GM23338 (cell line): Measurements from ENCODE around the gene ARHGEF11. TPM values are rescaled to one million over a fixed set of nuclear protein-coding genes. Genes with fewer than 3 reads are reported as not detected.

Experiments
- ATAC-seq: fragments of 200-7000 bp; cut with Tn5 transposase; 3 replicates; pipeline ENCODE4 v1.9.1; 2020
- DNase-seq: peaks from one replicate; pipeline ENCODE4 v3.0.0-alpha.2; 2015; ENCODE audit warnings: low spot score
- H2AFZ ChIP-seq: fragments of 200-600 bp; sonication (generic); 2 replicates; pipeline ENCODE4 v1.8.0; 2016; ENCODE audit warnings: antibody characterized with exemption, mild to moderate bottlenecking, moderate library complexity
- H3F3A ChIP-seq: fragments of 200-600 bp; sonication (generic); replicated peaks from 2 replicates; pipeline ENCODE4 v1.8.0; 2017; ENCODE audit warnings: antibody characterized with exemption, mixed run types, low read depth
- H3K27ac ChIP-seq: fragments of 200-600 bp; sonication (generic); 2 replicates; pipeline ENCODE4 v1.6.1; 2016; ENCODE audit warnings: low read depth
- H3K27me3 ChIP-seq: fragments of 200-600 bp; sonication (generic); 2 replicates; pipeline ENCODE4 v1.8.0; 2016; ENCODE audit warnings: mild to moderate bottlenecking, mixed run types, moderate library complexity; ENCODE audit not compliant: insufficient read depth
- H3K36me3 ChIP-seq: fragments of 200-600 bp; sonication (generic); 2 replicates; pipeline ENCODE4 v1.8.0; 2016; ENCODE audit warnings: mild to moderate bottlenecking; ENCODE audit not compliant: insufficient read depth
- H3K4me1 ChIP-seq: fragments of 200-600 bp; sonication (generic); 2 replicates; pipeline ENCODE4 v1.8.0; 2016; ENCODE audit warnings: mild to moderate bottlenecking, moderate library complexity; ENCODE audit not compliant: insufficient read depth
- H3K4me2 ChIP-seq: fragments of 200-600 bp; sonication (generic); 2 replicates; pipeline ENCODE4 v1.7.1; 2017; ENCODE audit warnings: mixed run types
- H3K4me3 ChIP-seq: fragments of 200-600 bp; sonication (generic); 2 replicates; pipeline ENCODE4 v1.6.1; 2016; ENCODE audit warnings: mixed run types
- H3K79me2 ChIP-seq: fragments of 200-600 bp; sonication (generic); replicated peaks from 2 replicates; pipeline ENCODE4 v1.8.0; 2017; ENCODE audit warnings: mild to moderate bottlenecking; ENCODE audit not compliant: insufficient read depth
- H3K9me2 ChIP-seq: fragments of 200-600 bp; sonication (generic); 2 replicates; pipeline ENCODE4 v1.8.0; 2017; ENCODE audit not compliant: insufficient read depth
- H4K20me1 ChIP-seq: fragments of 200-600 bp; sonication (generic); replicated peaks from 2 replicates; pipeline ENCODE4 v1.8.0; 2017; ENCODE audit warnings: mild to moderate bottlenecking; ENCODE audit not compliant: insufficient read depth
- H3K27ac Mint-ChIP-seq: 2 replicates; pipeline ENCODE4 v1.8.0; 2020; ENCODE audit warnings: inconsistent platforms, mild to moderate bottlenecking, moderate library complexity, mixed read lengths
- H3K27me3 Mint-ChIP-seq: 3 replicates; pipeline ENCODE4 v1.8.0; 2022; ENCODE audit warnings: low read depth, mild to moderate bottlenecking, moderate library complexity, mixed read lengths, inconsistent platforms; ENCODE audit not compliant: insufficient read depth, poor library complexity
- H3K36me3 Mint-ChIP-seq: 3 replicates; pipeline ENCODE4 v1.8.0; 2021; ENCODE audit warnings: low read depth, mild to moderate bottlenecking, inconsistent platforms, moderate library complexity, mixed read lengths
- H3K4me1 Mint-ChIP-seq: 3 replicates; pipeline ENCODE4 v1.8.0; 2020; ENCODE audit warnings: mild to moderate bottlenecking, inconsistent platforms, mixed read lengths
- H3K4me3 Mint-ChIP-seq: 3 replicates; pipeline ENCODE4 v1.8.0; 2021; ENCODE audit warnings: moderate library complexity, mild to moderate bottlenecking, inconsistent platforms, mixed read lengths
- H3K9me3 Mint-ChIP-seq: 3 replicates; pipeline ENCODE4 v1.8.0; 2020; ENCODE audit warnings: moderate library complexity, mild to moderate bottlenecking, inconsistent platforms, mixed read lengths
- EZH2 ChIP-seq: fragments of 200-600 bp; sonication (generic); IDR thresholded peaks from one replicate; pipeline ENCODE4 v1.8.0; 2017; ENCODE audit warnings: antibody characterized with exemption, mild to moderate bottlenecking, low read depth; ENCODE audit not compliant: unreplicated experiment
- EZH2phosphoT487 ChIP-seq: fragments of 200-600 bp; sonication (generic); IDR thresholded peaks from one replicate; pipeline ENCODE4 v1.8.1; 2018; ENCODE audit warnings: antibody characterized with exemption; ENCODE audit not compliant: unreplicated experiment
- NANOG ChIP-seq: IDR thresholded peaks from 2 replicates; pipeline ENCODE4 v1.6.1; 2016; ENCODE audit warnings: antibody characterized with exemption, borderline replicate concordance
- POLR2AphosphoS5 ChIP-seq: IDR thresholded peaks from 2 replicates; pipeline ENCODE4 v1.6.1; 2016; ENCODE audit warnings: antibody characterized with exemption, low read depth
- ZNF462 ChIP-seq: fragments of 250-450 bp; sonication (Bioruptor Pico); IDR thresholded peaks from 2 replicates; pipeline ENCODE4 v1.5.0; 2020; ENCODE audit warnings: mild to moderate bottlenecking, moderate library complexity
- polyA plus RNA-seq: library from polyadenylated mRNA; unstranded; fragments of >200 nt; fragmentation: Nextera tagmentation; extraction: Ambion mirVana; gene quantifications from 2 replicates; pipeline ENCODE4 v1.2.1, GENCODE V29; 2016
- total RNA-seq: library from RNA; depleted of rRNA; stranded (reverse); fragments of >200 nt; shearing (Covaris generic); gene quantifications from 2 replicates; pipeline ENCODE4 v1.2.3, GENCODE V29; 2014

ARHGEF11 gene
- total and polyA plus RNA-seq, 2 experiments from 2014 or later = 12.3 to 33.7 TPM

GRCh38 chr1:156923670-156924477 is 121.7 kb downstream of the ARHGEF11 start:
- peaks cover 18% of the 10 kb centered on the region; the same call in 1 of the 2 replicates for H3K4me1 ChIP-seq
- ATAC-seq = no peak
- peaks cover 100% of the 10 kb centered on the region for H3K27me3 ChIP-seq
- 0 out of 2 replicates have a peak, but pooled peaks cover 2% of the 10 kb centered on the region for H4K20me1 ChIP-seq
- peak overlapping the region; percentile 92 for H3K4me2 ChIP-seq
- H3K36me3 ChIP-seq = no peaks in the 10 kb centered on the region
- Mint-ChIP-seq H3K27me3 (peaks cover 97% of the 10 kb centered on the region), H3K36me3 (no peaks in the 10 kb centered on the region), H3K9me3 (no peaks in the 10 kb centered on the region; the same call in 1 of the 3 replicates), H3K4me1 (peaks cover 25% of the 10 kb centered on the region), H3K27ac (no peak overlapping the region), H3K4me3 (peak overlapping the region; percentile 74)
- TF ChIP-seq EZH2 (peak; percentile 77), NANOG (no peak), EZH2phosphoT487 (peak; percentile 63)
- DNase-seq = no peak
- no peaks in the 10 kb centered on the region for H3K9me2 ChIP-seq
- peak overlapping the region; percentile 69 for H3K4me3 ChIP-seq
- H2AFZ ChIP-seq = peak overlapping the region; percentile 90
- no peak overlapping the region for H3K27ac ChIP-seq
- peaks cover 9% of the 10 kb centered on the region; the same call in 1 of the 2 replicates for H3F3A ChIP-seq
- no peaks in the 10 kb centered on the region for H3K79me2 ChIP-seq

GRCh38 chr1:156922986-156923669 is 122.4 kb downstream of the ARHGEF11 start:
- peak overlapping the region; percentile 90 for H2AFZ ChIP-seq
- H3K27ac ChIP-seq = no peak overlapping the region
- Mint-ChIP-seq H3K4me3 (peak overlapping the region; percentile 74), H3K27ac (no peak overlapping the region), H3K4me1 (peaks cover 23% of the 10 kb centered on the region), H3K36me3 (no peaks in the 10 kb centered on the region), H3K9me3 (no peaks in the 10 kb centered on the region; the same call in 1 of the 3 replicates), H3K27me3 (peaks cover 96% of the 10 kb centered on the region)
- peaks cover 18% of the 10 kb centered on the region; the same call in 1 of the 2 replicates for H3K4me1 ChIP-seq
- H3K36me3 ChIP-seq = no peaks in the 10 kb centered on the region
- H3K27me3 ChIP-seq = peaks cover 100% of the 10 kb centered on the region
- TF ChIP-seq EZH2 (peak; percentile 65), POLR2AphosphoS5 (no peak)
- H3K79me2 ChIP-seq = no peaks in the 10 kb centered on the region
- H3K4me3 ChIP-seq = peak overlapping the region; percentile 69
- no peaks in the 10 kb centered on the region for H3K9me2 ChIP-seq
- 0 out of 2 replicates have a peak, but pooled peaks cover 2% of the 10 kb centered on the region for H4K20me1 ChIP-seq
- peak; percentile 57 for DNase-seq
- peaks cover 9% of the 10 kb centered on the region; the same call in 1 of the 2 replicates for H3F3A ChIP-seq
- no peak for ATAC-seq
- H3K4me2 ChIP-seq = peak overlapping the region; percentile 92

- H3K27me3 Mint-ChIP-seq = peaks cover 77% of the 10 kb centered on the region
- H3K36me3 Mint-ChIP-seq = no peaks in the 10 kb centered on the region
- no peaks in the 10 kb centered on the region for H3K79me2 ChIP-seq
- H3F3A ChIP-seq = peaks cover 9% of the 10 kb centered on the region; the same call in 1 of the 2 replicates
- H3K27me3 ChIP-seq = peaks cover 98% of the 10 kb centered on the region
- H3K9me3 Mint-ChIP-seq = no peaks in the 10 kb centered on the region; the same call in 1 of the 3 replicates
- H4K20me1 ChIP-seq = 0 out of 2 replicates have a peak, but pooled peaks cover 2% of the 10 kb centered on the region
- peaks cover 18% of the 10 kb centered on the region; the same call in 1 of the 2 replicates for H3K4me1 ChIP-seq
- ATAC-seq (no peak), DNase-seq (no peak)
- peak overlapping the region; percentile 64 for H3K4me3 ChIP-seq
- no peak overlapping the region for H3K27ac ChIP-seq
- H3K9me2 ChIP-seq = no peaks in the 10 kb centered on the region
- H2AFZ ChIP-seq = peak overlapping the region; percentile 98
- no peak overlapping the region for H3K27ac Mint-ChIP-seq
- H3K4me3 Mint-ChIP-seq = peak overlapping the region; percentile 73
- H3K36me3 ChIP-seq = no peaks in the 10 kb centered on the region
- peak overlapping the region; percentile 93 for H3K4me2 ChIP-seq
- H3K4me1 Mint-ChIP-seq = peaks cover 20% of the 10 kb centered on the region
- TF ChIP-seq EZH2phosphoT487 (no peak), ZNF462 (CRISPR knock-in tag) (no peak), EZH2 (peak; percentile 79)
Measured at GRCh38 chr1:156921053-156921529, 124.5 kb downstream of the ARHGEF11 start.
